Dendritic cell treated with granulocyte-macrophage colony-stimulating factor and Interleukin-4, amounts not matched to agents 40 ng/mL and 50 ng/mL, for 4 days (primary cell): Measurements from ENCODE around the gene TMEM120A.

Source experiments
- H3K27ac Mint-ChIP-seq: one replicate; pipeline ENCODE4 v1.8.0; 2022; ENCODE audit warnings: mild to moderate bottlenecking, mixed read lengths
- H3K27me3 Mint-ChIP-seq: one replicate; pipeline ENCODE4 v1.8.0; 2022; ENCODE audit warnings: mild to moderate bottlenecking, mixed read lengths
- H3K36me3 Mint-ChIP-seq: one replicate; pipeline ENCODE4 v1.8.0; 2022; ENCODE audit warnings: low read depth, mixed read lengths
- H3K4me1 Mint-ChIP-seq: one replicate; pipeline ENCODE4 v1.8.0; 2022; ENCODE audit warnings: low read depth, mixed read lengths
- H3K4me3 Mint-ChIP-seq: one replicate; pipeline ENCODE4 v1.8.0; 2022; ENCODE audit warnings: mild to moderate bottlenecking, moderate library complexity, mixed read lengths
- H3K9me3 Mint-ChIP-seq: one replicate; pipeline ENCODE4 v1.8.0; 2022; ENCODE audit warnings: mixed read lengths
- intact Hi-C: fragments of 100-400 bp; cut with micrococcal nuclease; formaldehyde crosslinking; loops from one replicate; pipeline ENCODE4 v1.15.0; 2022

TMEM120A gene

GRCh38 chr7:75989500-75990388 lies 4.7 kb downstream of the TMEM120A start:
- H3K9me3 Mint-ChIP-seq, result no peaks in the 10 kb centered on the region
- H3K27me3 Mint-ChIP-seq, result no peaks in the 10 kb centered on the region
- peak overlapping the region; percentile 23 for H3K27ac Mint-ChIP-seq
- H3K36me3 Mint-ChIP-seq, result peaks cover 61% of the 10 kb centered on the region
- intact Hi-C loops, result no loop called here
- H3K4me3 Mint-ChIP-seq, result no peak overlapping the region
- H3K4me1 Mint-ChIP-seq, result peaks cover 34% of the 10 kb centered on the region

DNA sequence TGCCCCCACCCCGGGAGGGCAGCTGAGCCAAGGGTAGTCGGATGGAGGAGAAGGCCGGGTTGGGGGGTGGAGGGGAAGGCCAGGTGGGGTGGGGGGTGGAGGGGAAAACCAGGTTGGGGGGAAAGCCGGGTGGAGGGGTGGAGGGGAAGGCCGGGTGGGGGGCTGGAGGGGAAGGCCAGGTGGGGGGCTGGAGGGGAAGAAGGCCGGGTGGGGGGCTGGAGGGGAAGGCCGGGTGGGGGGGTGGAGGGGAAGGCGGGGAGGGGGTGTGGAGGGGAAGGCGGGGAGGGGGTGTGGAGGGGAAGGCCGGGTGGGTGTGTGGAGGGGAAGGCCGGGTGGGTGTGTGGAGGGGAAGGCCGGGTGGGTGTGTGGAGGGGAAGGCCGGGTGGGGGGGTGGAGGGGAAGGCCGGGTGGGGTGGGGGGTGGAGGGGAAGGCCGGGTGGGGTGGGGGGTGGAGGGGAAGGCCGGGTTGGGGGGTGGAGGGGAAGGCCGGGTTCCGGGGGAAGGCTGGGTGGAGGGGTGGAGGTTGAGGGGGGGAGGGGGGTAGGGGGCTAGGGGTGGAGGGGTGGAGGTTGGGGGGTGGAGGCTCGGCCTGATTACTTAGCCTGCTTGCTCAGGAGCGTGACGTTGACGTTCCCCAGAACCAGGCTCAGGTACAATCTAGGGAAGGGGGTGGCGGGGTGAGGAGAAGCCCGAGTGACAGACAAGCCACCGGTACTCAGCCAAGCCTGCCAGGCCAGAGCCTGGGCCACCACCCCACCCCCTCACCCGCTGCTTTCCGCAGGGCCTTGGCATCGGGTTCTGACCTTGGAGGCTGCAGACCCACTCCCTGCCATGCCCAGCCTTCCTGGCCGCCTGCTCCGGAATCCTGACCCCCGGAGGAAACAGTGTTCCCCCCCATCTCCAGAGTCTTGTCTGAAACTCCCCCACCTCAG lies 5.6 kb downstream of the TMEM120A start:
- H3K4me1 Mint-ChIP-seq, result peaks cover 30% of the 10 kb centered on the region
- no peak overlapping the region for H3K27ac Mint-ChIP-seq
- intact Hi-C loops, result no loop called here
- H3K9me3 Mint-ChIP-seq, result no peaks in the 10 kb centered on the region
- no peaks in the 10 kb centered on the region for H3K27me3 Mint-ChIP-seq
- H3K4me3 Mint-ChIP-seq, result no peak overlapping the region
- H3K36me3 Mint-ChIP-seq, result peaks cover 67% of the 10 kb centered on the region

GRCh38 chr7:75987805-75988567 lies 6.4 kb downstream of the TMEM120A start:
- Mint-ChIP-seq H3K27me3 (no peaks in the 10 kb centered on the region), H3K9me3 (no peaks in the 10 kb centered on the region), H3K27ac (no peak overlapping the region), H3K4me3 (no peak overlapping the region), H3K4me1 (peaks cover 22% of the 10 kb centered on the region), H3K36me3 (peaks cover 76% of the 10 kb centered on the region)
- intact Hi-C loops, result no loop called here

- H3K27ac Mint-ChIP-seq, result no peak overlapping the region
- no peaks in the 10 kb centered on the region for H3K27me3 Mint-ChIP-seq
- no peak overlapping the region for H3K4me3 Mint-ChIP-seq
- intact Hi-C loops, result no loop called here
- peaks cover 83% of the 10 kb centered on the region for H3K36me3 Mint-ChIP-seq
- no peaks in the 10 kb centered on the region for H3K9me3 Mint-ChIP-seq
- H3K4me1 Mint-ChIP-seq, result peaks cover 21% of the 10 kb centered on the region
These were observed 7.2 kb downstream of the TMEM120A start for GRCh38 chr7:75987026-75987804.

- Mint-ChIP-seq H3K4me1 (peaks cover 21% of the 10 kb centered on the region), H3K4me3 (no peak overlapping the region), H3K27ac (no peak overlapping the region), H3K9me3 (no peaks in the 10 kb centered on the region), H3K27me3 (no peaks in the 10 kb centered on the region), H3K36me3 (peaks cover 93% of the 10 kb centered on the region)
- intact Hi-C loops, result no loop called here
These were observed 8.1 kb downstream of the TMEM120A start for GRCh38 chr7:75986147-75986781.

GRCh38 chr7:75985518-75986146 lies 8.8 kb downstream of the TMEM120A start:
- Mint-ChIP-seq H3K4me3 (no peak overlapping the region), H3K4me1 (peaks cover 16% of the 10 kb centered on the region), H3K27me3 (no peaks in the 10 kb centered on the region), H3K9me3 (no peaks in the 10 kb centered on the region), H3K27ac (no peak overlapping the region), H3K36me3 (peaks cover 93% of the 10 kb centered on the region)
- intact Hi-C loops, result no loop called here

GRCh38 chr7:75985009-75985517 lies 9.3 kb downstream of the TMEM120A start:
- Mint-ChIP-seq H3K4me3 (no peak overlapping the region), H3K27me3 (no peaks in the 10 kb centered on the region), H3K9me3 (no peaks in the 10 kb centered on the region), H3K4me1 (peaks cover 12% of the 10 kb centered on the region), H3K36me3 (peaks cover 93% of the 10 kb centered on the region), H3K27ac (no peak overlapping the region)
- intact Hi-C loops, result no loop called here

- H3K36me3 Mint-ChIP-seq, result peaks cover 93% of the 10 kb centered on the region
- no peaks in the 10 kb centered on the region for H3K9me3 Mint-ChIP-seq
- peaks cover 5% of the 10 kb centered on the region for H3K4me1 Mint-ChIP-seq
- no peaks in the 10 kb centered on the region for H3K27me3 Mint-ChIP-seq
- no peak overlapping the region for H3K27ac Mint-ChIP-seq
- intact Hi-C loops, result no loop called here
- H3K4me3 Mint-ChIP-seq, result no peak overlapping the region
These were observed 10.0 kb downstream of the TMEM120A start for GRCh38 chr7:75984130-75985008.

GRCh38 chr7:75983471-75984129 lies 10.8 kb downstream of the TMEM120A start:
- intact Hi-C loops, result no loop called here
- Mint-ChIP-seq H3K9me3 (no peaks in the 10 kb centered on the region), H3K4me1 (peaks cover 5% of the 10 kb centered on the region), H3K27me3 (no peaks in the 10 kb centered on the region), H3K27ac (no peak overlapping the region), H3K36me3 (peaks cover 99% of the 10 kb centered on the region), H3K4me3 (no peak overlapping the region)

DNA sequence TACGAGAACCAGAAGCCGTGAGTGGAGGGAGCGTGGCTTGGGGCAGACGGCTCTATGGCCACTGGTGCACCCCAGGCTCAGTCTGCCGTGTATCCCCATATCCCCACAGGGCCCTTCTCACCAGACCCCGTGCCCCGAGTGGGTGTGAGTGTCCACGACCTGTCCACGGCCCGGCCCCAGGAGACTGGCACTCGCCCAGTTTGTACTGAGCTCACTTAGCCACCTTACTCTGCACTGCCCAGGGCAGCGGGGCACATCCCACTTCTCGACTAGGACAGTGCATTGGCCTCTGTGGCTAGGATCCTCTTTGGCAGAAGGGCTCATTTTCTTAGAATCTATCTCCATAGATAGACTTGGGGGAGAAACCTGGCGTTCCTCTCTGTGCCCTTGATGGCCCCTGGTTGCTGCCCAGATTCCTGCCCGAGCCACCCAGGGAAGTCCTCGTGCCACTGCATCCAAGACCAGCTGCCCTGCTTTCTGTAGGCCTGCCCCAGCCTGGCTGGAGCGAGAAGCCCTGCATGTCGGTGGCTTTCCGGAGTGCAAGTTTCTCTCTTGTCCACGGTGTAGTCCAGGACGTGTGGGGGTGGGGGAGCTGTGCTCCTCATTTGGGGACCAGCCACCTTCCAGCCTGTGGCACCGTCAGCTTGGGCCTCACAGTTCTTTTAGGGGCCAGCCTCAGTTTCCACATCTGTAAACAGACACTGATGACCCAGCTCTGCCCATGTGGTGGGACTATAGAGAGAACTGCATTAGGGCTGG lies 11.9 kb downstream of the TMEM120A start:
- no peaks in the 10 kb centered on the region for H3K4me1 Mint-ChIP-seq
- H3K36me3 Mint-ChIP-seq, result peaks cover 97% of the 10 kb centered on the region
- H3K27ac Mint-ChIP-seq, result no peak overlapping the region
- no peaks in the 10 kb centered on the region for H3K9me3 Mint-ChIP-seq
- H3K4me3 Mint-ChIP-seq, result no peak overlapping the region
- H3K27me3 Mint-ChIP-seq, result no peaks in the 10 kb centered on the region
- intact Hi-C loops, result no loop called here
